ENCODE data around the gene ELAVL3. TPM values are rescaled to one million over a fixed set of nuclear protein-coding genes. Genes with fewer than 3 reads are reported as not detected.

ELAVL3 gene
- total RNA-seq, 2 donors from 2014 or later = not detected

DNA sequence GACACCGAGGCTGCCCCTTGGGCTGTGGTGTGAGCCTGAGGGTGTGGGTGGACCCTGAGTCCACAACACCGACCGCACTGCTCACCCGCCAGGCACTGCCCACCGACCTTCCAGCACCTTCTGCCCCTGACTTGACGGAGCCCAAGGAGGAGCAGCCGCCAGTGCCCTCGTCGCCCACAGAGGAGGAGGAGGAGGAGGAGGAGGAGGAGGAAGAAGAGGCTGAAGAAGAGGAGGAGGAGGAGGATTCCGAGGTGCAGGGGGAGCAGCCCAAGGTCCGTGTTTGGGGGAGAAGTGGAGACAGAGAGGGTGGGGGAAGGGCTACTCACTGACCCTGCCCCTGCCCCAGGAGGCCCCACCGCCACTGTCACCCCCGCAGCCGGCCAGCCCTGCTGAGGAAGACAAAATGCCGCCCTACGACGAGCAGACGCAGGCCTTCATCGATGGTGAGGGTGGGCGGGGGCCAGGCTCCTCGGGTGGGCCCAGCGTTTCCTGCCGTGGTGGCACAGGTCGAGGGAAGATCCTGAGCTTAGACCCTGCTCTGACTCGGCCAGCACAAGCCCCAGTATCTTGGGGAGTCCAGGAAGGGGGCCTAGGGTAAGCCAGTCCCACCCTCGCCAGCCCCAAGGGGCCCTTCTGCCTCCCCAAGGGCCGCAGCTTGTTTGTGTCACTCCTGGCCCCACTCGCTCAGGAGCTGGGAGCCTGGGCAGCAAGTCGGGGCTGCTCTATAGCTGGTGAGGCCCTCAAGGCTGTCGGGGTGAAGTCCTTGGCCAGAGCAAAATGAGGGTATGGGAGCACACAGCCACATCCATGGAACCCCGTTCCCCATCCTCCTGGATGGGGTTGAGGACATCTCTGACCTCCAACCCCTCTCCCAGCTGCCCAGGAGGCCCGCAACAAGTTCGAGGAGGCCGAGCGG, 33.2 kb downstream of the ELAVL3 start:
- Histone ChIP-seq H3K4me1 (no peaks in the 10 kb centered on the region), H3K27me3 (no peaks in the 10 kb centered on the region), H3K27ac (no peak overlapping the region), H3K9me3 (no peaks in the 10 kb centered on the region), H3K4me3 (no peak overlapping the region), H3K36me3 (replicated peaks in 1 of 2; ENCODE audit: insufficient read depth in 1 of 2, low read depth in 2 of 2) (peaks cover 0 to 21% of the 10 kb centered on the region in 2 donors)
- WGBS, 2 donors = 86 to 88% methylated on average over 21 to 34 of the region's 35 CpGs
- intact Hi-C loops (cut with DNase I) = loop anchor here (5.0 kb wide), 1 partner anchor 155 kb away; no protein-coding TSS in a partner anchor
- ATAC-seq (no peak), DNase-seq (no peak)
- TF ChIP-seq, protein P1, sequence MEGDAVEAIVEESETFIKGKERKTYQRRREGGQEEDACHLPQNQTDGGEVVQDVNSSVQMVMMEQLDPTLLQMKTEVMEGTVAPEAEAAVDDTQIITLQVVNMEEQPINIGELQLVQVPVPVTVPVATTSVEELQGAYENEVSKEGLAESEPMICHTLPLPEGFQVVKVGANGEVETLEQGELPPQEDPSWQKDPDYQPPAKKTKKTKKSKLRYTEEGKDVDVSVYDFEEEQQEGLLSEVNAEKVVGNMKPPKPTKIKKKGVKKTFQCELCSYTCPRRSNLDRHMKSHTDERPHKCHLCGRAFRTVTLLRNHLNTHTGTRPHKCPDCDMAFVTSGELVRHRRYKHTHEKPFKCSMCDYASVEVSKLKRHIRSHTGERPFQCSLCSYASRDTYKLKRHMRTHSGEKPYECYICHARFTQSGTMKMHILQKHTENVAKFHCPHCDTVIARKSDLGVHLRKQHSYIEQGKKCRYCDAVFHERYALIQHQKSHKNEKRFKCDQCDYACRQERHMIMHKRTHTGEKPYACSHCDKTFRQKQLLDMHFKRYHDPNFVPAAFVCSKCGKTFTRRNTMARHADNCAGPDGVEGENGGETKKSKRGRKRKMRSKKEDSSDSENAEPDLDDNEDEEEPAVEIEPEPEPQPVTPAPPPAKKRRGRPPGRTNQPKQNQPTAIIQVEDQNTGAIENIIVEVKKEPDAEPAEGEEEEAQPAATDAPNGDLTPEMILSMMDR (IDR thresholded peaks at IDR 0.05) = no peak
- no peak for TF ChIP-seq POLR2A (IDR thresholded peaks at IDR 0.05)

DNA sequence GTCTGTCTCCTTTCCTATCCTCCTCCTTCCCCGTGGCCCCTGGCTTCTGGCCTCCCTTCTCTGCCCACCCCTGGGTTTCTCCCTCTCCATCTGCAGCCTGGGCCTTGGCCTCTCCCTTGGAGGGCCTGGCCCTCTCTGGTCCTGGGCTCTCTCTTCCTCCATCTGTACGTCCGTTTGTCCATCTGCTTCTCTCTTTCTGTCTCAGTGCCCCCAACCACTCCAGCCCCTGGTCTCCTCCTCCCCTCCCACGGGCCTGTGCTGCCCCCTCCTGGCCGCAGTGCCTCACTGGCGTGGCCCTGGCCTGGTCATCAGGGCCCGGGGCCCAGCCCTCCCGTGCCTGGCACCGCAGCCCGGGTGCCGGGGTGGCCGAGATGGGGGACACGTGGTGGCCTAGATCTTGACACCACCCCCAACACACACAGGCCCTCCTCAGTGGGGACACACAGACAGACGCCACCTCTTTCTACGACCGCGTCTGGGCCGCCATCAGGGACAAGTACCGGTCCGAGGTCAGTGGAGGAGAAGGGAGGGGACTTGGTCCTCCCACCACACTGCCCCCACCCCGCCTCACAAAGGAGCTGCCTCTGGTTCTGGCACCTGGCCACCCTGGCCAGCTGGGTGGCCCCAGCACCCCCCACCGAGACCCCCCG, 34.1 kb downstream of the ELAVL3 start:
- ATAC-seq = peak; percentile 61
- Histone ChIP-seq H3K4me1 (no peaks in the 10 kb centered on the region), H3K4me3 (no peak overlapping the region), H3K27me3 (no peaks in the 10 kb centered on the region), H3K9me3 (no peaks in the 10 kb centered on the region), H3K36me3 (replicated peaks in 1 of 2; ENCODE audit: insufficient read depth in 1 of 2, low read depth in 2 of 2) (peaks cover 0 to 22% of the 10 kb centered on the region in 2 donors), H3K27ac (no peak overlapping the region)
- intact Hi-C loops (cut with DNase I) = loop anchor here (5.0 kb wide), 1 partner anchor 154 kb away; no protein-coding TSS in a partner anchor
- 57 to 69% methylated on average over 16 to 20 of the region's 23 CpGs for WGBS, 2 donors
- no peak for TF ChIP-seq POLR2A (IDR thresholded peaks at IDR 0.05)
- TF ChIP-seq, protein P1 (IDR thresholded peaks at IDR 0.05) = peak; percentile 64 to 91 (median 80)
- peak; percentile 37 to 65 (median 51) for DNase-seq

DNA sequence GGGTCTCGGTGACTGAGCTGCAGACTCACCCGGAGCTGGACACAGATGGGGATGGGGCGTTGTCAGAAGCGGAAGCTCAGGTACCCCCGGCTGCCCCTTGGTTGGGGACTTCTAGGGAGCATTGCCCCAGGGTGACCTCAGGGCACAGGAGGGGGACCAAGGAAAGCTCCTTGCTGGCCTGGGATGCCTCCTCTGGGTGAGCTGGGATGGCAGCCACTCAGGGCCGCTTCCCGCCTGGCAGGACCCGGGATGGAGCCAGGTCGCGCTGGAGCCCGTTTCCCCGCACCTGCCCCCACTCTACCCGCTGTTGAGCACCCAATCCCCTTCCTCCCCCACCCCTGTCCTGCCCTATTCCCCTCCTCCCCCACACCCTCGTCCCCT, 34.6 kb downstream of the ELAVL3 start:
- H3K36me3 ChIP-seq (replicated peaks in 1 of 2; ENCODE audit: insufficient read depth in 1 of 2, low read depth in 2 of 2) = peaks cover 0 to 25% of the 10 kb centered on the region in 2 donors
- intact Hi-C loops (cut with DNase I) = loop anchor here (5.0 kb wide), 1 partner anchor 154 kb away; no protein-coding TSS in a partner anchor
- WGBS, 2 donors = 84 to 91% methylated on average over 12 to 14 of the region's 14 CpGs

GRCh38 chr19:11445141-11445540, 35.7 kb downstream of the ELAVL3 start:
- intact Hi-C loops (cut with DNase I) = loop anchor here (5.0 kb wide), 1 partner anchor 153 kb away; no protein-coding TSS in a partner anchor
- DNase-seq (no peak), ATAC-seq (no peak)
- Histone ChIP-seq H3K4me3 (no peak overlapping the region), H3K27me3 (no peaks in the 10 kb centered on the region), H3K9me3 (no peaks in the 10 kb centered on the region), H3K36me3 (replicated peaks in 1 of 2; ENCODE audit: insufficient read depth in 1 of 2, low read depth in 2 of 2) (peaks cover 0 to 25% of the 10 kb centered on the region in 2 donors), H3K4me1 (no peaks in the 10 kb centered on the region), H3K27ac (no peak overlapping the region)
- TF ChIP-seq, protein P1 (IDR thresholded peaks at IDR 0.05) = no peak
- TF ChIP-seq POLR2A (IDR thresholded peaks at IDR 0.05) = no peak
- WGBS, 2 donors = 83 to 86% methylated on average over 12 to 13 of the region's 13 CpGs

More for the DNA sequence above, 34.6 kb downstream of the ELAVL3 start:
- Histone ChIP-seq H3K4me3 (no peak overlapping the region), H3K27me3 (no peaks in the 10 kb centered on the region), H3K4me1 (no peaks in the 10 kb centered on the region), H3K9me3 (no peaks in the 10 kb centered on the region), H3K27ac (no peak overlapping the region)
- no peak for ATAC-seq
- no peak for TF ChIP-seq POLR2A (IDR thresholded peaks at IDR 0.05)
- TF ChIP-seq, protein P1 (IDR thresholded peaks at IDR 0.05) = no peak
- DNase-seq = no peak
